Caco-2 (cell line): ENCODE measurements around the gene TMEM242. TPM values are rescaled to one million over a fixed set of nuclear protein-coding genes. Genes with fewer than 3 reads are reported as not detected.

Experiments
- BruUV-seq: library from RNA; stranded (reverse); fragments of 400-500 nt; replicated peaks from 2 replicates; lab custom pipeline; 2021; lab: Mats Ljungman, UMichigan
- CTCF ChIA-PET: fragments of 300-600 bp; sonication (Branson Sonifier 250); formaldehyde crosslinking; loops from one replicate; lab custom pipeline; 2022; ENCODE audit warnings: antibody characterized with exemption; lab: Charles Lee
- POLR2A ChIA-PET: fragments of 300-600 bp; sonication (Branson Sonifier 250); formaldehyde crosslinking; loops from one replicate; lab custom pipeline; 2022; ENCODE audit warnings: antibody characterized with exemption; lab: Charles Lee
- DNase-seq, 2 experiments: peaks; one replicate each; pipeline versions ENCODE4 v3.0.0 to v3.0.0-alpha.2; 2020 to 2022
- H3K27me3 ChIP-seq: replicated peaks from 2 replicates; pipeline ENCODE4 v1.6.0; 2011; ENCODE audit warnings: low read length; ENCODE audit not compliant: control insufficient read depth, insufficient read depth
- H3K36me3 ChIP-seq: 2 replicates; pipeline ENCODE4 v1.5.1; 2011; ENCODE audit warnings: low read length; ENCODE audit not compliant: control insufficient read depth, insufficient read depth
- H3K4me1 ChIP-seq: fragments of 250-450 bp; sonication (Bioruptor Pico); 2 replicates; pipeline ENCODE4 v1.5.1; 2020; ENCODE audit warnings: mild to moderate bottlenecking
- H3K4me3 ChIP-seq: 2 replicates; pipeline ENCODE4 v1.5.1; 2011; ENCODE audit warnings: low read depth, mild to moderate bottlenecking, control low read depth, low read length
- H3K9me3 ChIP-seq: fragments of 250-450 bp; sonication (Bioruptor Pico); 2 replicates; pipeline ENCODE4 v1.5.1; 2020; ENCODE audit warnings: mild to moderate bottlenecking, moderate library complexity
- H3K27ac Mint-ChIP-seq: one replicate; pipeline ENCODE4 v1.8.0; 2022; ENCODE audit warnings: mixed read lengths; ENCODE audit not compliant: unreplicated experiment
- H3K27me3 Mint-ChIP-seq: one replicate; pipeline ENCODE4 v1.8.0; 2022; ENCODE audit warnings: mixed read lengths; ENCODE audit not compliant: insufficient read depth, unreplicated experiment
- H3K36me3 Mint-ChIP-seq: one replicate; pipeline ENCODE4 v1.8.0; 2022; ENCODE audit warnings: mild to moderate bottlenecking, mixed read lengths; ENCODE audit not compliant: insufficient read depth, unreplicated experiment
- H3K4me1 Mint-ChIP-seq: one replicate; pipeline ENCODE4 v1.8.0; 2022; ENCODE audit warnings: low read depth, mixed read lengths; ENCODE audit not compliant: unreplicated experiment
- H3K4me3 Mint-ChIP-seq: one replicate; pipeline ENCODE4 v1.8.0; 2022; ENCODE audit warnings: mild to moderate bottlenecking, moderate library complexity, mixed read lengths; ENCODE audit not compliant: unreplicated experiment
- H3K9me3 Mint-ChIP-seq: one replicate; pipeline ENCODE4 v1.8.0; 2022; ENCODE audit warnings: mixed read lengths; ENCODE audit not compliant: unreplicated experiment
- CTCF ChIP-seq, 2 experiments: fragments of 200-600 bp in 1 of 2; IDR thresholded peaks; 1 replicate in 1 of 2; 2 replicates in 1 of 2; pipeline versions ENCODE4 v1.5.1 to v1.8.0; 2011 to 2022; ENCODE audit warnings: antibody characterized with exemption in 1 of 2, control low read depth in 1 of 2, inconsistent platforms in 1 of 2, low read depth in 1 of 2, low read length in 1 of 2, mild to moderate bottlenecking in 1 of 2, moderate library complexity in 1 of 2; ENCODE audit not compliant: insufficient read depth in 1 of 2, severe bottlenecking in 1 of 2, unreplicated experiment in 1 of 2
- intact Hi-C: fragments of 100-400 bp; cut with micrococcal nuclease; formaldehyde crosslinking; loops from one replicate; pipeline ENCODE4 v1.10.0; 2022; ENCODE audit not compliant: unreplicated experiment
- total RNA-seq: library from RNA; stranded (reverse); gene quantifications from 2 replicates; pipeline ENCODE4 v1.2.3, GENCODE V29; 2022

The TMEM242 gene
- total RNA-seq, 1 experiment from 2014 or later = 12.1 TPM

GRCh38 chr6:157335829-157336228 lies 12.5 kb upstream of the TMEM242 start:
- no peak for DNase-seq
- H3K9me3 ChIP-seq = no peaks in the 10 kb centered on the region
- H3K27ac Mint-ChIP-seq = no peak overlapping the region
- H3K4me1 ChIP-seq = 0 out of 2 replicates have a peak, but pooled peaks cover 4% of the 10 kb centered on the region
- intact Hi-C loops = loop anchor here (2.0 to 5.0 kb wide), 2 partner anchors 21 to 196 kb away; no protein-coding TSS in a partner anchor
- no peaks in the 10 kb centered on the region for H3K9me3 Mint-ChIP-seq
- no peak overlapping the region for H3K4me3 Mint-ChIP-seq
- H3K27me3 Mint-ChIP-seq = no peaks in the 10 kb centered on the region
- no peaks in the 10 kb centered on the region for H3K36me3 Mint-ChIP-seq
- CTCF ChIA-PET = interaction anchor here (1.0 to 1.2 kb wide), 2 partner anchors 11 to 21 kb away, joined by 3 to 6 read pairs; no protein-coding TSS in a partner anchor
- BruUV-seq = no TSS peak
- no peaks in the 10 kb centered on the region for H3K4me1 Mint-ChIP-seq
- no peak overlapping the region for H3K4me3 ChIP-seq
- POLR2A ChIA-PET = no interaction called here
- TF ChIP-seq CTCF (IDR thresholded peaks at IDR 0.05; ENCODE audit: insufficient read depth in 1 of 2, low read depth in 1 of 2, low read length in 1 of 2, severe bottlenecking in 1 of 2, unreplicated experiment in 1 of 2) = no peak
- no peaks in the 10 kb centered on the region for H3K27me3 ChIP-seq
- H3K36me3 ChIP-seq = no peaks in the 10 kb centered on the region

- no peaks in the 10 kb centered on the region for H3K9me3 Mint-ChIP-seq
- no peaks in the 10 kb centered on the region for H3K36me3 ChIP-seq
- TF ChIP-seq CTCF (IDR thresholded peaks at IDR 0.05; ENCODE audit: insufficient read depth in 1 of 2, low read depth in 1 of 2, low read length in 1 of 2, severe bottlenecking in 1 of 2, unreplicated experiment in 1 of 2) = no peak
- no peaks in the 10 kb centered on the region for H3K36me3 Mint-ChIP-seq
- H3K4me1 ChIP-seq = 0 out of 2 replicates have a peak, but pooled peaks cover 4% of the 10 kb centered on the region
- H3K9me3 ChIP-seq = no peaks in the 10 kb centered on the region
- no peaks in the 10 kb centered on the region for H3K27me3 ChIP-seq
- CTCF ChIA-PET = interaction anchor here (1.7 kb wide), 1 partner anchor 19 kb away, joined by 5 read pairs; no protein-coding TSS in a partner anchor
- no peaks in the 10 kb centered on the region for H3K4me1 Mint-ChIP-seq
- H3K4me3 ChIP-seq = no peak overlapping the region
- intact Hi-C loops = loop anchor here (2.0 kb wide), 1 partner anchor 19 kb away; no protein-coding TSS in a partner anchor
- H3K4me3 Mint-ChIP-seq = no peak overlapping the region
- no peaks in the 10 kb centered on the region for H3K27me3 Mint-ChIP-seq
- POLR2A ChIA-PET = no interaction called here
- no TSS peak for BruUV-seq
- no peak overlapping the region for H3K27ac Mint-ChIP-seq
- DNase-seq = no peak
Measured at GRCh38 chr6:157333956-157334355, 10.6 kb upstream of the TMEM242 start.

- TF ChIP-seq CTCF (IDR thresholded peaks at IDR 0.05; ENCODE audit: insufficient read depth in 1 of 2, low read depth in 1 of 2, low read length in 1 of 2, severe bottlenecking in 1 of 2, unreplicated experiment in 1 of 2) = no peak
- no peaks in the 10 kb centered on the region for H3K27me3 Mint-ChIP-seq
- intact Hi-C loops = no loop called here
- Histone ChIP-seq H3K4me3 (no peak overlapping the region), H3K4me1 (0 out of 2 replicates have a peak, but pooled peaks cover 4% of the 10 kb centered on the region), H3K9me3 (no peaks in the 10 kb centered on the region), H3K27me3 (no peaks in the 10 kb centered on the region), H3K36me3 (no peaks in the 10 kb centered on the region)
- no TSS peak for BruUV-seq
- H3K4me3 Mint-ChIP-seq = no peak overlapping the region
- H3K9me3 Mint-ChIP-seq = no peaks in the 10 kb centered on the region
- no peak overlapping the region for H3K27ac Mint-ChIP-seq
- no peak for DNase-seq
- no peaks in the 10 kb centered on the region for H3K4me1 Mint-ChIP-seq
- no peaks in the 10 kb centered on the region for H3K36me3 Mint-ChIP-seq
- POLR2A ChIA-PET = no interaction called here
- CTCF ChIA-PET = interaction anchor here (1.7 kb wide), 1 partner anchor 19 kb away, joined by 5 read pairs; no protein-coding TSS in a partner anchor
Measured at GRCh38 chr6:157333537-157333936, 10.2 kb upstream of the TMEM242 start.
